ENCODE results near the gene PLA2G2E.

The PLA2G2E gene

DNA sequence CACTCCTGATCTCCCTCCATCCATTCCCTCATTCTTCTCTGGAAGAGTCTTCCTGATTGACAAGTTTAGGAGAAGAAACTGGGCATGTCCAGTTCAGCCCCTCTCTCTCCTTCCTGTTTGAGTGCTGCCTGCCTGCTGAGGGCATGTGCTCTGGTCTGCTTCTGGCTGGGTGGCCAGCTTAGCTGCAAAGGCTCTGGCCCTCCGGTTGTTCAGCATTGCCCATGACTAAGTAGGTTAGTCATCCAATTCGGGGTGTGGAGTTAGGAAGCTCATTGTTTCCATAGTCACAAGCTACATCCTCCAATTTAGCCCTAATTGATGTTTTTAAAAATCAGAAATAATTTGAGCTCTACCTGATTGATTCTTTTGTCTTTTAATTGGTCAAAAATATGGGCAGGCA lies 25.6 kb upstream of the PLA2G2E start:
- Histone ChIP-seq H3K4me3 (ENCODE audit: low read depth, low read length) (no peak overlapping the region), H3K36me3 (ENCODE audit: control insufficient read depth, insufficient read depth, low read length) (no peaks in the 10 kb centered on the region), H3K27me3 (ENCODE audit: control insufficient read depth, insufficient read depth, low read length) (no peaks in the 10 kb centered on the region), H3K9ac (ENCODE audit: low read depth, low read length) (no peak overlapping the region), H3K9me3 (ENCODE audit: control insufficient read depth, insufficient read depth, low read length) (peaks cover 5% of the 10 kb centered on the region; the same call in 1 of the 2 replicates), H3K27ac (ENCODE audit: low read depth, low read length) (no peak overlapping the region), H3K4me1 (ENCODE audit: control insufficient read depth, insufficient read depth, low read length) (no peaks in the 10 kb centered on the region)

- Histone ChIP-seq H3K27me3 (ENCODE audit: control insufficient read depth, insufficient read depth, low read length) (no peaks in the 10 kb centered on the region), H3K27ac (ENCODE audit: low read depth, low read length) (no peak overlapping the region), H3K9ac (ENCODE audit: low read depth, low read length) (no peak overlapping the region), H3K9me3 (ENCODE audit: control insufficient read depth, insufficient read depth, low read length) (no peaks in the 10 kb centered on the region), H3K4me3 (ENCODE audit: low read depth, low read length) (no peak overlapping the region), H3K4me1 (ENCODE audit: control insufficient read depth, insufficient read depth, low read length) (no peaks in the 10 kb centered on the region), H3K36me3 (ENCODE audit: control insufficient read depth, insufficient read depth, low read length) (no peaks in the 10 kb centered on the region)
These were observed 23.6 kb upstream of the PLA2G2E start for GRCh38 chr1:19946971-19947370.

DNA sequence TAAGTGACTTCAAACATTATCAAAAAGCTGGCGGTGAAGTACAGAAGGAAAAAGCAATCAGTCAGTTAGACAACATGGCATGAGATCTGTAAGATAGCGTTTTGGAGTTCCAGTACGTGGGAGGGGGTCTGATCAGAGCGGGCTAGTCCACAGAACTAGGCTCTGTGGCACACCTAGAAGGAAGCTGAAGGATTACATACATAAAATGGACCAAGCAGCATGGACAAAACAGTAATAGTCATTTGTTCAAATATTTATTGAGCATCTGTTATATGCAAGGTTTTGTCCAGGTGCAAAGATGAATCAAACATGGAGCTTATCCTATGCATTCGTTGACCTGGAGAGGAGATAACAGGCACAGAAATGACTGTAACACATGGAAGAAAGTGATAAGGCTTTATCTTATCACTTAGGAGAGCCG lies 22.9 kb upstream of the PLA2G2E start:
- H3K9ac ChIP-seq (ENCODE audit: low read depth, low read length) = no peak overlapping the region
- H3K9me3 ChIP-seq (ENCODE audit: control insufficient read depth, insufficient read depth, low read length) = no peaks in the 10 kb centered on the region
- no peaks in the 10 kb centered on the region for H3K4me1 ChIP-seq (ENCODE audit: control insufficient read depth, insufficient read depth, low read length)
- no peak overlapping the region for H3K27ac ChIP-seq (ENCODE audit: low read depth, low read length)
- no peak overlapping the region for H3K4me3 ChIP-seq (ENCODE audit: low read depth, low read length)
- H3K27me3 ChIP-seq (ENCODE audit: control insufficient read depth, insufficient read depth, low read length) = no peaks in the 10 kb centered on the region
- H3K36me3 ChIP-seq (ENCODE audit: control insufficient read depth, insufficient read depth, low read length) = no peaks in the 10 kb centered on the region

- Histone ChIP-seq H3K27ac (ENCODE audit: low read depth, low read length) (no peak overlapping the region), H3K36me3 (ENCODE audit: control insufficient read depth, insufficient read depth, low read length) (no peaks in the 10 kb centered on the region), H3K4me3 (ENCODE audit: low read depth, low read length) (no peak overlapping the region), H3K27me3 (ENCODE audit: control insufficient read depth, insufficient read depth, low read length) (no peaks in the 10 kb centered on the region), H3K9me3 (ENCODE audit: control insufficient read depth, insufficient read depth, low read length) (no peaks in the 10 kb centered on the region), H3K9ac (ENCODE audit: low read depth, low read length) (no peak overlapping the region), H3K4me1 (ENCODE audit: control insufficient read depth, insufficient read depth, low read length) (no peaks in the 10 kb centered on the region)
These were observed 22.5 kb upstream of the PLA2G2E start for GRCh38 chr1:19945914-19946313.

DNA sequence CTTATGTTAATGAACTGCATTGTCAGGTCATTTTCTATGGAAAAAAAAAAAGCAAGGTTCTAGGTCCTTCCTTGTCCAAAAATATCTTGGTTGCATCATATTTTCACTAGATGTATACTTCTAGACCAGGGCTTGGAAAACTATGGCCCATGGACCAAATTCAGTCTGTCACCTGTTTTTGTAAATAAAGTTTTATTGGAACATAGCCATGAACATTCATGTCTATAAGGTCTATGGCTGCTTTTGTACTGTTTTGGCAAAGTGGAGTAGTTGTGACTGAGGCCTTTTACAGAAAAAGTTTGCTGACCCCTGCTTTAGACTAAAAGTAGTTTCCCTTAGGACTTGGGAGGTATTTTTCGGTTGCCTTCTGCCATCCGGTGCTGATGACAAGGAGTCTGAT lies 19.2 kb upstream of the PLA2G2E start:
- H3K4me1 ChIP-seq (ENCODE audit: control insufficient read depth, insufficient read depth, low read length) = no peaks in the 10 kb centered on the region
- H3K27me3 ChIP-seq (ENCODE audit: control insufficient read depth, insufficient read depth, low read length) = no peaks in the 10 kb centered on the region
- H3K36me3 ChIP-seq (ENCODE audit: control insufficient read depth, insufficient read depth, low read length) = no peaks in the 10 kb centered on the region
- H3K27ac ChIP-seq (ENCODE audit: low read depth, low read length) = no peak overlapping the region
- no peaks in the 10 kb centered on the region for H3K9me3 ChIP-seq (ENCODE audit: control insufficient read depth, insufficient read depth, low read length)
- no peak overlapping the region for H3K9ac ChIP-seq (ENCODE audit: low read depth, low read length)
- H3K4me3 ChIP-seq (ENCODE audit: low read depth, low read length) = no peak overlapping the region

DNA sequence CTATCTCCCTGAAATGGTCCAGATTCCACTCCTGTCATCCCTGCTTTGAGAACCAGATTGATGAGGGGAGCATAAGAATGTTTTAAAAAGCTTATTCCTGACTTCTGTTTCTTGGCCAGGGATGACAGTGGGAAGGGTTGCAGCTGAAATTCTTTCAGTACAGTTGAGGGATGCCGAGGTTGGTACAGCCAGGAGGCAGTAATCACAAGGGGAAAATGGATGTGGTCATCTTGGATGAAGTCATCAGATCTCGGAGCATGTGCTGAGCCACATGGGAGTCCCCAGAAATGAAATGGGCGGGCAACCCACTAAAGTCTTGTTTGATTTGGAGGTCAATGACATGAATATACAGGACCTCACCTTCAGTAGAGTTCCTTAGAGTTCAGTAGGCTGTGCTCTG lies 18.7 kb upstream of the PLA2G2E start:
- no peaks in the 10 kb centered on the region for H3K27me3 ChIP-seq (ENCODE audit: control insufficient read depth, insufficient read depth, low read length)
- no peaks in the 10 kb centered on the region for H3K36me3 ChIP-seq (ENCODE audit: control insufficient read depth, insufficient read depth, low read length)
- no peak overlapping the region for H3K27ac ChIP-seq (ENCODE audit: low read depth, low read length)
- no peak overlapping the region for H3K9ac ChIP-seq (ENCODE audit: low read depth, low read length)
- H3K4me3 ChIP-seq (ENCODE audit: low read depth, low read length) = no peak overlapping the region
- H3K4me1 ChIP-seq (ENCODE audit: control insufficient read depth, insufficient read depth, low read length) = no peaks in the 10 kb centered on the region
- H3K9me3 ChIP-seq (ENCODE audit: control insufficient read depth, insufficient read depth, low read length) = no peaks in the 10 kb centered on the region

- H3K4me1 ChIP-seq (ENCODE audit: control insufficient read depth, insufficient read depth, low read length) = no peaks in the 10 kb centered on the region
- H3K27me3 ChIP-seq (ENCODE audit: control insufficient read depth, insufficient read depth, low read length) = no peaks in the 10 kb centered on the region
- no peaks in the 10 kb centered on the region for H3K36me3 ChIP-seq (ENCODE audit: control insufficient read depth, insufficient read depth, low read length)
- H3K9me3 ChIP-seq (ENCODE audit: control insufficient read depth, insufficient read depth, low read length) = no peaks in the 10 kb centered on the region
- no peak overlapping the region for H3K9ac ChIP-seq (ENCODE audit: low read depth, low read length)
- no peak overlapping the region for H3K27ac ChIP-seq (ENCODE audit: low read depth, low read length)
- H3K4me3 ChIP-seq (ENCODE audit: low read depth, low read length) = no peak overlapping the region
These were observed 17.8 kb upstream of the PLA2G2E start for GRCh38 chr1:19941206-19941568.

- Histone ChIP-seq H3K4me3 (ENCODE audit: low read depth, low read length) (no peak overlapping the region), H3K4me1 (ENCODE audit: control insufficient read depth, insufficient read depth, low read length) (no peaks in the 10 kb centered on the region), H3K27ac (ENCODE audit: low read depth, low read length) (no peak overlapping the region), H3K9ac (ENCODE audit: low read depth, low read length) (no peak overlapping the region), H3K27me3 (ENCODE audit: control insufficient read depth, insufficient read depth, low read length) (no peaks in the 10 kb centered on the region), H3K9me3 (ENCODE audit: control insufficient read depth, insufficient read depth, low read length) (no peaks in the 10 kb centered on the region), H3K36me3 (ENCODE audit: control insufficient read depth, insufficient read depth, low read length) (no peaks in the 10 kb centered on the region)
These were observed 17.2 kb upstream of the PLA2G2E start for GRCh38 chr1:19940486-19941205.

- H3K9ac ChIP-seq (ENCODE audit: low read depth, low read length) = no peak overlapping the region
- no peaks in the 10 kb centered on the region; the same call in 1 of the 2 replicates for H3K9me3 ChIP-seq (ENCODE audit: control insufficient read depth, insufficient read depth, low read length)
- no peaks in the 10 kb centered on the region for H3K4me1 ChIP-seq (ENCODE audit: control insufficient read depth, insufficient read depth, low read length)
- H3K27ac ChIP-seq (ENCODE audit: low read depth, low read length) = no peak overlapping the region
- no peak overlapping the region for H3K4me3 ChIP-seq (ENCODE audit: low read depth, low read length)
- no peaks in the 10 kb centered on the region for H3K27me3 ChIP-seq (ENCODE audit: control insufficient read depth, insufficient read depth, low read length)
- no peaks in the 10 kb centered on the region for H3K36me3 ChIP-seq (ENCODE audit: control insufficient read depth, insufficient read depth, low read length)
These were observed 15.1 kb upstream of the PLA2G2E start for GRCh38 chr1:19938472-19938871.

DNA sequence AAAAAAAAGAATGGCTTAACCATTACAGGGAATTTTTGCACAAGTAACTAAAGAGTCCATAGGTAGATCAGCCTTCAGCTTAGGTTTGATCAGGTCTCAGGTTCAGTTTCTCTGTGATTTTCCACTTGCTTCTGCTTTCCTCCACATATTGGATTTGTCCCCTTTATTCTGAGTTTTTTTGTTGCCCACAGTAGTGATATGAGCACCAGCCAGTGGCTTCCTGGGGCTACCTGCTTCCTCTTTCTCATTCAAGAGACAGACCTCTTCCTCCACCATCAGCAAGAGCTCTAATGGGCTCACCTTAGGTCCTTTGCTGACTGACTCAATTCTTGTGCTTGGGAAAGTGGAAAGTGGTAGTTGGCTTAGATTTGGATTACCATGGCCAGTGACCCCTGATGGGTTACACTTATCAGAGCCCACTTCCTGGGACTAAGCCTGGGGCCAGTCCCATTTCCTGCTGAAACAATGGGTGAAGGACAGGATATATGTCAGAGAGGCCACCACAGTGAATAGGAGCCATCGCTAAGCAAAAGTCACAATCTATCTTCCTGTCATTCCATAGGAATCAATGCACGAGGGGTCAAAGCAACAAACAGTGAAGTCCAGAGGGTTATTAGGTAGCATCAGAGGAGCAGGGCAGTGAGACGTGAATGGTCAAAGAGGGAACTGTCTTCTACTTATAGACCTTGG lies 12.8 kb upstream of the PLA2G2E start:
- Histone ChIP-seq H3K9me3 (ENCODE audit: control insufficient read depth, insufficient read depth, low read length) (peaks cover 19% of the 10 kb centered on the region), H3K9ac (ENCODE audit: low read depth, low read length) (no peak overlapping the region), H3K4me1 (ENCODE audit: control insufficient read depth, insufficient read depth, low read length) (no peaks in the 10 kb centered on the region), H3K27ac (ENCODE audit: low read depth, low read length) (no peak overlapping the region), H3K36me3 (ENCODE audit: control insufficient read depth, insufficient read depth, low read length) (no peaks in the 10 kb centered on the region), H3K27me3 (ENCODE audit: control insufficient read depth, insufficient read depth, low read length) (no peaks in the 10 kb centered on the region), H3K4me3 (ENCODE audit: low read depth, low read length) (no peak overlapping the region)

DNA sequence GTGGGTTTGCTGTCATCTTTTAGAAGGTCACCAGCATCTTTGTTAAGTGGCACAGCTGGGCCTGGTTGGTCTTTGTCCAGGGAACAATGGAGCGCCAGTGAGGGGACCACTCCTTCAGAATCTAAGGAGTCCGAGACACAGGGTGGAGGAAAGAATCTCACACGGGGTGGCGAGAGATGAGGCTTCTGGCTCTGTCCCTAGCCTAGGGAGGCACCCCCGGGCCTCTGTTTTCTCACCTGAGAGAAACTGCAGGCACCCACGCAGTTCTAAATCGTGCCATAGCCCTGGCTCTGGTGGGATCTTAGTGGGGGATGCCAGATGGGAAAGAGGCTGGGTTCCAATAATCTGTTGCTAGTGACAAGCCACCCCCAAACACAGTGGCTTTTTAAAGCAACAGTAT lies 10.9 kb upstream of the PLA2G2E start:
- Histone ChIP-seq H3K27ac (ENCODE audit: low read depth, low read length) (no peak overlapping the region), H3K9ac (ENCODE audit: low read depth, low read length) (no peak overlapping the region), H3K27me3 (ENCODE audit: control insufficient read depth, insufficient read depth, low read length) (no peaks in the 10 kb centered on the region), H3K4me3 (ENCODE audit: low read depth, low read length) (no peak overlapping the region), H3K36me3 (ENCODE audit: control insufficient read depth, insufficient read depth, low read length) (no peaks in the 10 kb centered on the region), H3K9me3 (ENCODE audit: control insufficient read depth, insufficient read depth, low read length) (peaks cover 32% of the 10 kb centered on the region), H3K4me1 (ENCODE audit: control insufficient read depth, insufficient read depth, low read length) (no peaks in the 10 kb centered on the region)
